H1 (cell line): ENCODE measurements around the gene CDKN2B. TPM values are rescaled to one million over a fixed set of nuclear protein-coding genes. Genes with fewer than 3 reads are reported as not detected.

Experiments
- KDM1A ChIP-seq: fragments of 200-600, 300-600 bp; sonication (generic); IDR thresholded peaks from 2 replicates; pipeline ENCODE4 v1.7.1; 2016; ENCODE audit warnings: mild to moderate bottlenecking, low read length, borderline replicate concordance
- polyA plus RNA-seq, 7 experiments: library from polyadenylated mRNA; depleted of rRNA in 3 of 7; stranded (reverse) in 5 of 7; unstranded in 2 of 7; fragments of >200 nt in 5 of 7; fragments of 200-250 nt in 2 of 7; gene quantifications; 1 replicate in 5 of 7; 2 replicates in 1 of 7; 4 replicates in 1 of 7; pipeline versions ENCODE4 v1.2.1 to v1.2.3, GENCODE V29; 2011 to 2013; ENCODE audit warnings: missing spikeins in 2 of 7, mixed read lengths in 2 of 7
- total RNA-seq: library from RNA; stranded (reverse); fragmentation: NEBNext Ultra II Directional; extraction: Animal tissue kit (Norgen Biotek cat#: 25700); gene quantifications from 2 replicates; pipeline ENCODE4 v1.2.1, GENCODE V29; 2021

Gene CDKN2B
- total and polyA plus RNA-seq, 2 of the 8 experiments (the other 6 are each of a cell fraction or from before 2014, with no cell fraction given), result 0.20 to 0.88 TPM

DNA sequence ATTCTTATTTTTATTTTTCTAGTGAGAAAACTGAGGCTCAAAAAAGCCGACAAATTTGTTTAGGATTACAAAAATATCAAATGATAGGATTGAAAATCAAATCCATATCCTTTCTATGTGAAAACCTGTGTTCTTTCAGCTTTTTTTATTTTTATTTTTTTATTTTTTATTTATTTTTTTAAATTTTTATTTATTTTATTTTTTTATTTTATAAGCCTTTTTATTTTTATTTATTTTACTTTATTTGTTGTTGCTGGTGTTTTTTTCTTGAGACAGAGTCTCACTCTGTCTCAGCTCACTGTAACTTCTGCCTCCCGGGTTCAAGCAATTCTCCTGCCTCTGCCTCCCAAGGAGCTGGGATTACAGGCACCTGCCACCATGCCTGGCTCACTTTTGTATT is 45.4 kb upstream of the CDKN2B start (continued):
- TF ChIP-seq KDM1A, result no peak
